Measurements from ENCODE around the gene ENTR1.
A peak's percentile ranks its signal among the peaks of the same experiment; 100 is the strongest.

ENTR1 gene

DNA sequence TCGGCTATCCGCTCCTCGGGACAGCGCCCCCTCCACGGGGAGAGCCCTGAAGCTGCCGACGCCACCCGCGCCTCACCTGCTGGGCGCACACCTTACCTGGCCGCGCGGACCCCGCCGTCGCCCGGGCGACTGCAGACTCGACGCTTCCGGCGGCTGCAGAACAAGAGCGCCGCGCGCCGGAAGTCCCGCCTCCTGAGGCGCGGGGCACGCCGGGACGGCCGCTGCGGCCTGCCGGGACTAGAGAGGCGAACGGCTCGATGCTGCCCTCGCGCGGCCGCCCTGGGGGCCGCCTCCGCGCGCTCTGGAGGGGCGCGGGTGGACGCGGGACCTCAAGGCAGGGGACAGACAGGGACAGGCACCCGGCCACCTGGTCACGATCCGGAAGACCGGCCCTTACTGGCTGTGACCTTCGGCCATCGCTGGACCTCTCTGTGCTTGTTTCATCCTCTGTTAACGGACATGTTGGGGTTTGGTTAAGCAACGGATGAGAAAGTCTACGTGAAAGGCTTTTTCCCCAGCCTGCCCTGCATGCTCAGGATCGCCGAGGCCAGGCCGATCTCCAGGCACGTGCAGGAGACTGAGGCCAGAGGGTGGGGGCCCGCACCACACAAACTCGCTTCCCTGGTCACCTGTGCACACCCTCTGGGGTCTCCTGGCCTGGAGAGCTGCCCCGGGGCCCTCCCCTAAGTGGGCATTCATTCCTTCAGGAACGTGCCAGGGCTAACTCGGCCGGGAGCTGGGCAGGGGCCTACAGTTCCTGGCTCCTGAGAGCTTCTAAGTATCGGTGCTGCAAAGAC is 10.2 kb downstream of the ENTR1 start, which contains the start of gene SNAPC4 (continued):
- TF ChIP-seq ZNF175 (tag by site-specific recombination; IDR thresholded peaks at IDR 0.05) (no peak), EGR2 (tag by site-specific recombination; IDR thresholded peaks at IDR 0.05; ENCODE audit: low read depth) (no peak), GLI4 (tag by site-specific recombination; IDR thresholded peaks at IDR 0.05) (no peak), ZNF114 (tag by site-specific recombination; IDR thresholded peaks at IDR 0.05) (no peak), ZNF2 (tag by site-specific recombination; IDR thresholded peaks at IDR 0.05) (no peak), ZNF621 (tag by site-specific recombination; IDR thresholded peaks at IDR 0.05) (no peak), ZNF658 (tag by site-specific recombination; IDR thresholded peaks at IDR 0.05) (no peak), ZNF433 (tag by site-specific recombination; IDR thresholded peaks at IDR 0.05; ENCODE audit: low read depth) (no peak), ZNF776 (tag by site-specific recombination; IDR thresholded peaks at IDR 0.05; ENCODE audit: borderline replicate concordance) (no peak), ZFP3 (tag by site-specific recombination; IDR thresholded peaks at IDR 0.05; ENCODE audit: low read depth) (no peak), ZNF223 (tag by site-specific recombination; IDR thresholded peaks at IDR 0.05) (no peak), ZBTB49 (tag by site-specific recombination; IDR thresholded peaks at IDR 0.05; ENCODE audit: low read depth) (no peak), ZNF248 (tag by site-specific recombination; IDR thresholded peaks at IDR 0.05) (no peak), KLF10 (tag by site-specific recombination; IDR thresholded peaks at IDR 0.05) (peak; percentile 55), ZNF214 (tag by site-specific recombination; IDR thresholded peaks at IDR 0.05; ENCODE audit: borderline replicate concordance) (no peak), ZNF404 (tag by site-specific recombination; IDR thresholded peaks at IDR 0.05) (no peak), ZNF747 (tag by site-specific recombination; IDR thresholded peaks at IDR 0.05) (no peak), ZNF354C (tag by site-specific recombination; IDR thresholded peaks at IDR 0.05; ENCODE audit: borderline replicate concordance, low read depth) (no peak), ZNF544 (tag by site-specific recombination; IDR thresholded peaks at IDR 0.05) (no peak), ZNF138 (tag by site-specific recombination; IDR thresholded peaks at IDR 0.05; ENCODE audit: borderline replicate concordance) (no peak), TCF7L2 (IDR thresholded peaks at IDR 0.05; ENCODE audit: borderline replicate concordance, low read depth, low read length) (peak; percentile 89; the same call in 1 of the 2 replicates), KLF8 (tag by site-specific recombination; IDR thresholded peaks at IDR 0.05) (no peak; the same call in 1 of the 2 replicates), SP2 (tag by site-specific recombination; IDR thresholded peaks at IDR 0.05) (peak; percentile 42), ZSCAN16 (tag by site-specific recombination; IDR thresholded peaks at IDR 0.05) (no peak), MYNN (tag by site-specific recombination; IDR thresholded peaks at IDR 0.05; ENCODE audit: borderline replicate concordance) (no peak), ZNF664 (tag by site-specific recombination; IDR thresholded peaks at IDR 0.05) (no peak), HOXD13 (CRISPR knock-in tag; IDR thresholded peaks at IDR 0.05; ENCODE audit: borderline replicate concordance) (no peak), MEIS1 (CRISPR knock-in tag; IDR thresholded peaks at IDR 0.05; ENCODE audit: borderline replicate concordance) (no peak), WT1 (tag by site-specific recombination; IDR thresholded peaks at IDR 0.05) (no peak), ZNF394 (tag by site-specific recombination; IDR thresholded peaks at IDR 0.05; ENCODE audit: borderline replicate concordance) (no peak)
- TF ChIP-seq, protein P1, sequence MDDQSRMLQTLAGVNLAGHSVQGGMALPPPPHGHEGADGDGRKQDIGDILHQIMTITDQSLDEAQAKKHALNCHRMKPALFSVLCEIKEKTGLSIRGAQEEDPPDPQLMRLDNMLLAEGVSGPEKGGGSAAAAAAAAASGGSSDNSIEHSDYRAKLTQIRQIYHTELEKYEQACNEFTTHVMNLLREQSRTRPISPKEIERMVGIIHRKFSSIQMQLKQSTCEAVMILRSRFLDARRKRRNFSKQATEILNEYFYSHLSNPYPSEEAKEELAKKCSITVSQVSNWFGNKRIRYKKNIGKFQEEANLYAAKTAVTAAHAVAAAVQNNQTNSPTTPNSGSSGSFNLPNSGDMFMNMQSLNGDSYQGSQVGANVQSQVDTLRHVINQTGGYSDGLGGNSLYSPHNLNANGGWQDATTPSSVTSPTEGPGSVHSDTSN (CRISPR knock-in tag; IDR thresholded peaks at IDR 0.05) = peak; percentile 83; the same call in 1 of the 2 replicates
- TF ChIP-seq, protein P2, sequence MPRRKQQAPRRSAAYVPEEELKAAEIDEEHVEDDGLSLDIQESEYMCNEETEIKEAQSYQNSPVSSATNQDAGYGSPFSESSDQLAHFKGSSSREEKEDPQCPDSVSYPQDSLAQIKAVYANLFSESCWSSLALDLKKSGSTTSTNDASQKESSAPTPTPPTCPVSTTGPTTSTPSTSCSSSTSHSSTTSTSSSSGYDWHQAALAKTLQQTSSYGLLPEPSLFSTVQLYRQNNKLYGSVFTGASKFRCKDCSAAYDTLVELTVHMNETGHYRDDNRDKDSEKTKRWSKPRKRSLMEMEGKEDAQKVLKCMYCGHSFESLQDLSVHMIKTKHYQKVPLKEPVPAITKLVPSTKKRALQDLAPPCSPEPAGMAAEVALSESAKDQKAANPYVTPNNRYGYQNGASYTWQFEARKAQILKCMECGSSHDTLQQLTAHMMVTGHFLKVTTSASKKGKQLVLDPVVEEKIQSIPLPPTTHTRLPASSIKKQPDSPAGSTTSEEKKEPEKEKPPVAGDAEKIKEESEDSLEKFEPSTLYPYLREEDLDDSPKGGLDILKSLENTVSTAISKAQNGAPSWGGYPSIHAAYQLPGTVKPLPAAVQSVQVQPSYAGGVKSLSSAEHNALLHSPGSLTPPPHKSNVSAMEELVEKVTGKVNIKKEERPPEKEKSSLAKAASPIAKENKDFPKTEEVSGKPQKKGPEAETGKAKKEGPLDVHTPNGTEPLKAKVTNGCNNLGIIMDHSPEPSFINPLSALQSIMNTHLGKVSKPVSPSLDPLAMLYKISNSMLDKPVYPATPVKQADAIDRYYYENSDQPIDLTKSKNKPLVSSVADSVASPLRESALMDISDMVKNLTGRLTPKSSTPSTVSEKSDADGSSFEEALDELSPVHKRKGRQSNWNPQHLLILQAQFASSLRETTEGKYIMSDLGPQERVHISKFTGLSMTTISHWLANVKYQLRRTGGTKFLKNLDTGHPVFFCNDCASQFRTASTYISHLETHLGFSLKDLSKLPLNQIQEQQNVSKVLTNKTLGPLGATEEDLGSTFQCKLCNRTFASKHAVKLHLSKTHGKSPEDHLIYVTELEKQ (tag by site-specific recombination; IDR thresholded peaks at IDR 0.05; ENCODE audit: borderline replicate concordance) = no peak
- TF ChIP-seq, protein P3, sequence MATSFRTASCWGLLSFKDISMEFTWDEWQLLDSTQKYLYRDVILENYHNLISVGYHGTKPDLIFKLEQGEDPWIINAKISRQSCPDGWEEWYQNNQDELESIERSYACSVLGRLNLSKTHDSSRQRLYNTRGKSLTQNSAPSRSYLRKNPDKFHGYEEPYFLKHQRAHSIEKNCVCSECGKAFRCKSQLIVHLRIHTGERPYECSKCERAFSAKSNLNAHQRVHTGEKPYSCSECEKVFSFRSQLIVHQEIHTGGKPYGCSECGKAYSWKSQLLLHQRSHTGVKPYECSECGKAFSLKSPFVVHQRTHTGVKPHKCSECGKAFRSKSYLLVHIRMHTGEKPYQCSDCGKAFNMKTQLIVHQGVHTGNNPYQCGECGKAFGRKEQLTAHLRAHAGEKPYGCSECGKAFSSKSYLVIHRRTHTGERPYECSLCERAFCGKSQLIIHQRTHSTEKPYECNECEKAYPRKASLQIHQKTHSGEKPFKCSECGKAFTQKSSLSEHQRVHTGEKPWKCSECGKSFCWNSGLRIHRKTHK (tag by site-specific recombination; IDR thresholded peaks at IDR 0.05) = no peak

All from HEK293 (cell line).